ENCODE data around the gene NEDD4L. TPM values are rescaled to one million over a fixed set of nuclear protein-coding genes. Genes with fewer than 3 reads are reported as not detected.

NEDD4L gene
- total RNA-seq, 4 donors from 2014 or later, result 44.0 to 104 (median 59.6) TPM

DNA sequence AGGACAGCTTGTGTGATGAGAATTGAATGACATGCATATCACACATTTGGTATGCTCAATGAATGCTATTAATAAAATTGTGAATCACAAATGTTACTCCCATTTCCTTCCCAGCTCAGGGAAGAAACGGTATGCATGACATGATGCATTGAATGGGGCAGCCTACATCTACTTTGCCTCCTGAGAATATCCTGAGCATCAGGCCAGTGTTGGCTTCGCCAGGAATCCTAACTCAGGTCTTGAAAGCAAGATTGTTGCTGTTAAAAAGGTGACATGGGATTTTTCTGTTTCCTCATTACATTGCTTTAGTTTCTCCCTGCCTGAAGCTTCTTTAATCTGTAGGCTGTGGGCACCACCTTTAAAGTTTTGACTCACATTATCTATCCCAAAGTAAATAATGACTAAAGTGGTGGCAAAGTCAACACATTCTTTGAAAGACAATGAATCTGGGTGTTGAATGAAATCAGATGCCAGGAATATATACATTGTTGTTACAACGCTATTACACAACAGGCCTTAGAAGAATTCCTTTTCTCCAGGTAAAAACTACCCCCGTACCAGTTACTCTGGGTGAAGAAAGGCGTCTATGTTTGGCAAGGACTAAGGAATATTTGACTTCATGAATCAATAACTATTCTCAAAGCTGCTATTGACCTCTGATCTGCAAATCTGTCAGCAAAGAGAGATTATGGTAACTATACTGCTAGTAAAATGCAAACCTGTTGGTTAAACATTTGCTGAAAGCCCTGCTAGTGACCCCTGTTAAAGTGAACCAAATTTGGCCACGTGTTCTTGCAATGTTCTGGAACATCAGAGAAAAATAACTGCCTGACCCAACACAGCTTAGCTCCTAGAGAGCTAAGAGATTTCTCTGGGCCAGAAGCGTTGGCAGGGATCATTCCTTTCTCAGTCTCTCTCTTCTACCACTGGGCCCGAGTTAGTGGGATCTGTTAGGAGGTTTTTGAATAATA, 30.5 kb upstream of the NEDD4L start:
- Histone ChIP-seq H3K9me3 (no peaks in the 10 kb centered on the region), H3K27ac (no peak overlapping the region), H3K27me3 (no peaks in the 10 kb centered on the region), H3K36me3 (no peaks in the 10 kb centered on the region), H3K4me1 (no peaks in the 10 kb centered on the region), H3K4me3 (no peak overlapping the region)
- DNase-seq (ENCODE audit: low spot score in 2 of 2), result no peak
- TF ChIP-seq, protein P1, sequence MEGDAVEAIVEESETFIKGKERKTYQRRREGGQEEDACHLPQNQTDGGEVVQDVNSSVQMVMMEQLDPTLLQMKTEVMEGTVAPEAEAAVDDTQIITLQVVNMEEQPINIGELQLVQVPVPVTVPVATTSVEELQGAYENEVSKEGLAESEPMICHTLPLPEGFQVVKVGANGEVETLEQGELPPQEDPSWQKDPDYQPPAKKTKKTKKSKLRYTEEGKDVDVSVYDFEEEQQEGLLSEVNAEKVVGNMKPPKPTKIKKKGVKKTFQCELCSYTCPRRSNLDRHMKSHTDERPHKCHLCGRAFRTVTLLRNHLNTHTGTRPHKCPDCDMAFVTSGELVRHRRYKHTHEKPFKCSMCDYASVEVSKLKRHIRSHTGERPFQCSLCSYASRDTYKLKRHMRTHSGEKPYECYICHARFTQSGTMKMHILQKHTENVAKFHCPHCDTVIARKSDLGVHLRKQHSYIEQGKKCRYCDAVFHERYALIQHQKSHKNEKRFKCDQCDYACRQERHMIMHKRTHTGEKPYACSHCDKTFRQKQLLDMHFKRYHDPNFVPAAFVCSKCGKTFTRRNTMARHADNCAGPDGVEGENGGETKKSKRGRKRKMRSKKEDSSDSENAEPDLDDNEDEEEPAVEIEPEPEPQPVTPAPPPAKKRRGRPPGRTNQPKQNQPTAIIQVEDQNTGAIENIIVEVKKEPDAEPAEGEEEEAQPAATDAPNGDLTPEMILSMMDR (IDR thresholded peaks at IDR 0.05), result no peak
- TF ChIP-seq POLR2AphosphoS5 (IDR thresholded peaks at IDR 0.05) (no peak), POLR2A (IDR thresholded peaks at IDR 0.05) (no peak), EP300 (IDR thresholded peaks at IDR 0.05) (no peak)
- WGBS, result 56% methylated on average over 8 of the region's 8 CpGs

DNA sequence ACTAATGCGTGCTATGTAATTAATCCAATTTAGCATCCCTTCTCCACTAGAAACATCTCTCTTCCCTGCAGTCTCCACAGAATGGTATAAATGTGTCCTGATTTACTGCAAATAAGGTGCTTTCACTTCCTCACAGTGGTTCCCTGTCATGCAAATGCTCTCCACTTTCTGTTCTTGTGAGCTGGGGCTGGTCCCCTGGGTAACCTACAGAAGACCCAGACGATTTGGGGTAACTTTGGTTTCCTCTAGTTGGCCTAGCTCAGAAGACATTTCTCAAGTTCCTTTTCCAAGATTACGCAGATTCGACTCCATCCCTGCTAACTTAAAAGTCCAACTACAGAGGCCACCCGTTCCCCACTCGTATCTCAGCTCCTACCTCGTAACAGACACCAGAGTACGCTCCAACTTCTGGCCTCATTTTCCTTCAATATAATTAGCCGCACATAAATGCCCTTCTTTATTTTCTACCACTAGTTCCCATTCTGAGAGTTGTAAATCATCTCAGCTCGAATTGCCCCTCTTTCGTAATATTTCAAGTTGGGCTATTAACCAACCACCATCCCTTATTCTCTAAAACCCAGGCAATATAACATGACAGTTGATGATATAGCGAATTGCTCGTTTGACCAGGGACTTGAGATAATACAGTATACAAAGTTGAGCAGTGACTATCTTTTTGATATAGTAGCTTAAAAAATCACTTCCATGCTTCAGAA, 28.8 kb upstream of the NEDD4L start:
- Histone ChIP-seq H3K36me3 (no peaks in the 10 kb centered on the region), H3K4me1 (no peaks in the 10 kb centered on the region), H3K27me3 (no peaks in the 10 kb centered on the region), H3K27ac (no peak overlapping the region), H3K9me3 (no peaks in the 10 kb centered on the region), H3K4me3 (no peak overlapping the region)
- TF ChIP-seq EP300 (IDR thresholded peaks at IDR 0.05) (no peak), POLR2A (IDR thresholded peaks at IDR 0.05) (no peak), POLR2AphosphoS5 (IDR thresholded peaks at IDR 0.05) (no peak)
- TF ChIP-seq, protein P1 (IDR thresholded peaks at IDR 0.05), result no peak
- DNase-seq (ENCODE audit: low spot score in 2 of 2), result no peak
- WGBS, result 78% methylated on average over 13 of the region's 13 CpGs

DNA sequence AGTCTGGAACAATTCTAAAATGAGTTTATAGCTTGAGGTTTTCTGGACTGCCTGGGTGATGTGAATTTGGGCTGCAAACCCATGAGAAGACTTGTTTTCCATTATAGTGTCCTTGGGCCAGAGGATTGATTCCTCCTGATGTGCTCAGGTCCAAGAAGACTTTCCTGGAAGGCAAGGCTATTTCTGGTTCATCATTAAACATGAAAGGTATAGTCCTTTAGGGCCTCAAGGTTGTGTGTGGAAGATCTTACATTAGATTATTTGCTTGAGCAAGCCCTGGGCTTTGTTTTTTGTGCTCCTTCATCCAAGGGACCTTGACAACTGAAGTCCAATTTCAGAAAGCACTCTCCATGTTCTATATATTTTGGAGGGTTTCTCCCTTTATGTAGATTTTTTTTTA, 26.8 kb upstream of the NEDD4L start:
- no peak overlapping the region for H3K4me3 ChIP-seq
- no peaks in the 10 kb centered on the region for H3K9me3 ChIP-seq
- H3K27me3 ChIP-seq, result no peaks in the 10 kb centered on the region
- no peak for DNase-seq (ENCODE audit: low spot score in 2 of 2)
- TF ChIP-seq POLR2A (IDR thresholded peaks at IDR 0.05), result no peak
- no peak for TF ChIP-seq EP300 (IDR thresholded peaks at IDR 0.05)
- TF ChIP-seq POLR2AphosphoS5 (IDR thresholded peaks at IDR 0.05), result no peak
- TF ChIP-seq, protein P1 (IDR thresholded peaks at IDR 0.05), result no peak
- no peak overlapping the region for H3K27ac ChIP-seq
- no peaks in the 10 kb centered on the region for H3K36me3 ChIP-seq
- H3K4me1 ChIP-seq, result no peaks in the 10 kb centered on the region

DNA sequence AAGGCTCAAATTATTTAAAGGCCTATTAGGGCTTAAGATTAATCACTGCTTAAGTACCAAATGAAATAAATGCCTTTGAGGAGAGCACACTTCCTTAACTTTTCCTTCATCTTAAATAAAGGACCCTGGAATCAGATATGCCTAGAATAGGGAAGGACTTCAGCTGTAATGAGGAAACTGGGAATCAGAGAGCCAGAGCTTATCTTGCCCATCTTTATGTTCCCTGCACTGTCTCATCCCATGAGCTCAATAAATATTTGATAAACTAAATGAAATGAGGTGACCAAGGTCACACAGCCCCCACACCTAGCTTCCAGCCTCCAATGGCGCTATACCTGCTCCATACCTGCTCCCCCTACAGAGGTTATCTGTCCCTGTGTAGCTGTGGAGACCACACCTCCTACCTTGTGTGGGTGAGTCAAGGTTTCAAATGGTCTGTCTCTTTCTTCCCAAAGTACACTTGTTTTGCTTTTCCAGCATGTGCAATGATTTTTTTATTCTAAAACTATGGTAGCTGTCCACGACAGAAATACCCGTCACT, 23.4 kb upstream of the NEDD4L start:
- Histone ChIP-seq H3K4me3 (no peak overlapping the region), H3K27me3 (no peaks in the 10 kb centered on the region), H3K4me1 (no peaks in the 10 kb centered on the region), H3K27ac (no peak overlapping the region), H3K9me3 (no peaks in the 10 kb centered on the region), H3K36me3 (no peaks in the 10 kb centered on the region)
- 89% methylated on average over 3 of the region's 3 CpGs for WGBS
- no peak for DNase-seq (ENCODE audit: low spot score in 2 of 2)
- TF ChIP-seq, protein P1 (IDR thresholded peaks at IDR 0.05), result no peak
- no peak for TF ChIP-seq EP300 (IDR thresholded peaks at IDR 0.05)
- no peak for TF ChIP-seq POLR2A (IDR thresholded peaks at IDR 0.05)
- TF ChIP-seq POLR2AphosphoS5 (IDR thresholded peaks at IDR 0.05), result no peak

DNA sequence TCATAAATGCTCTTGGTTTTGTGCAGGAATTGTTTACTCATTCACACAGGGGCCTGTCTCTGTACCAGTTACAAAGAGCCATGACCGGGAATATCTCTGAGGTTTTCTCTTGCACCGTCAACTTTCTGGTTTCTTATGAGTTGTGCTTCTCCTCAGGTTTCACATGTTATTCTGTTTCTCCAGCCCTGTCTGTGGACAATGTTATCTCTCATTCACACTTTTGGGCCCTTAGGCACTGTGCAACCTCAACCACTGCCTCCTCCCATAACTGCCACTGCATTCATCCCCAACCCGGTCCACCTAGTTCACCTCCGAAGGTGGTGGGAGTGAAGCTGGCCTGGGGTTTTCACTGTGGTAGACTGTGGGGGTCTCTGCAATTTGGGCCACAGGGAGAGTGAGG, 22.5 kb upstream of the NEDD4L start:
- WGBS, result 83% methylated on average over 4 of the region's 4 CpGs
- no peaks in the 10 kb centered on the region for H3K36me3 ChIP-seq
- no peaks in the 10 kb centered on the region for H3K4me1 ChIP-seq
- TF ChIP-seq EP300 (IDR thresholded peaks at IDR 0.05) (no peak), POLR2A (IDR thresholded peaks at IDR 0.05) (no peak), POLR2AphosphoS5 (IDR thresholded peaks at IDR 0.05) (no peak)
- TF ChIP-seq, protein P1 (IDR thresholded peaks at IDR 0.05), result no peak
- no peak for DNase-seq (ENCODE audit: low spot score in 2 of 2)
- no peak overlapping the region for H3K27ac ChIP-seq
- no peaks in the 10 kb centered on the region for H3K9me3 ChIP-seq
- no peak overlapping the region for H3K4me3 ChIP-seq
- H3K27me3 ChIP-seq, result no peaks in the 10 kb centered on the region
